ENCODE results near the gene PCGF5.

PCGF5 gene

DNA sequence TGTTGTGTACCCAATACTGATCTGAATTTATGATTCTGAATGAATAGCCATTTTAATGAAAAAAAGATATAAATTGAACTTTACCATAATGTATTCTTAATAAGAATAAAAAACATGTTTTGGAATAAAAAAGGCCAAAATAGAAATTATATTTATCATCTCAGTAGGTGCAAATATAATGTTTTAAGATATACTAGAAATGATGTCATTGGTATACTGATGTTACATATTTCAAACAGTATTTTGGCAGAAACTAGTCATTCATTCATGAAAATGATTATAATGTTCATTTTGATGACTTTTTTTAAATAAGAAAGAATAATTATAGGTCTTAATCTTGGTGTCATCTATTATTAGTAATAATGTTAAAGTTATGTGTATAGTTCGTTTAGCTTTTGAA is 9.2 kb downstream of the PCGF5 start:
- TF ChIP-seq, protein P1, sequence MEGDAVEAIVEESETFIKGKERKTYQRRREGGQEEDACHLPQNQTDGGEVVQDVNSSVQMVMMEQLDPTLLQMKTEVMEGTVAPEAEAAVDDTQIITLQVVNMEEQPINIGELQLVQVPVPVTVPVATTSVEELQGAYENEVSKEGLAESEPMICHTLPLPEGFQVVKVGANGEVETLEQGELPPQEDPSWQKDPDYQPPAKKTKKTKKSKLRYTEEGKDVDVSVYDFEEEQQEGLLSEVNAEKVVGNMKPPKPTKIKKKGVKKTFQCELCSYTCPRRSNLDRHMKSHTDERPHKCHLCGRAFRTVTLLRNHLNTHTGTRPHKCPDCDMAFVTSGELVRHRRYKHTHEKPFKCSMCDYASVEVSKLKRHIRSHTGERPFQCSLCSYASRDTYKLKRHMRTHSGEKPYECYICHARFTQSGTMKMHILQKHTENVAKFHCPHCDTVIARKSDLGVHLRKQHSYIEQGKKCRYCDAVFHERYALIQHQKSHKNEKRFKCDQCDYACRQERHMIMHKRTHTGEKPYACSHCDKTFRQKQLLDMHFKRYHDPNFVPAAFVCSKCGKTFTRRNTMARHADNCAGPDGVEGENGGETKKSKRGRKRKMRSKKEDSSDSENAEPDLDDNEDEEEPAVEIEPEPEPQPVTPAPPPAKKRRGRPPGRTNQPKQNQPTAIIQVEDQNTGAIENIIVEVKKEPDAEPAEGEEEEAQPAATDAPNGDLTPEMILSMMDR (IDR thresholded peaks at IDR 0.05; ENCODE audit: low read depth, low read length, poor library complexity, severe bottlenecking): no peak
- no peak for TF ChIP-seq EZH2phosphoT487 (IDR thresholded peaks at IDR 0.05; ENCODE audit: borderline replicate concordance, low read length)
- no peak overlapping the region for H3K4me3 ChIP-seq (ENCODE audit: low read length)
- no peaks in the 10 kb centered on the region for H4K20me1 ChIP-seq (ENCODE audit: control insufficient read depth, insufficient read depth, low read depth, low read length)
- H3K4me2 ChIP-seq (ENCODE audit: low read length): no peak overlapping the region
- H3K9me2 ChIP-seq (replicated peaks; ENCODE audit: control insufficient read depth, low read length): peaks cover 3% of the 10 kb centered on the region; the same call in 1 of the 2 replicates
- H3F3A ChIP-seq (ENCODE audit: control insufficient read depth, insufficient read depth): no peaks in the 10 kb centered on the region
- H3K27ac ChIP-seq (ENCODE audit: low read depth, low read length): no peak overlapping the region
- H3K27me3 ChIP-seq (ENCODE audit: control insufficient read depth, low read length): no peaks in the 10 kb centered on the region
- H3K36me3 ChIP-seq (ENCODE audit: control insufficient read depth, low read length): peaks cover 14% of the 10 kb centered on the region
- H3K79me2 ChIP-seq (ENCODE audit: control insufficient read depth, low read length): peaks cover 5% of the 10 kb centered on the region
- no peaks in the 10 kb centered on the region for H3K9me3 ChIP-seq (ENCODE audit: control insufficient read depth, insufficient read depth, low read length)
- no peaks in the 10 kb centered on the region for H3K4me1 ChIP-seq (ENCODE audit: control insufficient read depth, low read length)

DNA sequence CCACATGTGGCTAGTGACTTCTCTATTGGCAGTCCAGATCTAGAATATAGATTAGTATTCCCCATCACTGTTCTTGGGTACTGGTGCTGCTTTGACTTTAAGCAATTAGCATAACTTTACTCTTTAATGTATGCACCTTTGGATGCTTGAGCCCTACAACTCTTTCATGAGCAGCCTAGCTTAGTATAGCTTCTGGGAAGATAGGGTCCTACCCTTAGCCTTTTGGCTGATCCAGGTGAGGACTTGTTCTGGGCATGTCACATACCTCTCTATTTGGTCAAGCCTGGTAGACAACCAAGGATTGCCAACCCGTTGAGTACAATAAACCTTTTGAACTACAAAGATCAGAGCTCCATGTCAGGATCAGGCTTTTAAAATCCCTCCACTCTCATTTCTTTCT is 17.7 kb downstream of the PCGF5 start:
- Histone ChIP-seq H3K36me3 (ENCODE audit: control insufficient read depth, low read length) (0 out of 2 replicates have a peak, but pooled peaks cover 3% of the 10 kb centered on the region), H3F3A (ENCODE audit: control insufficient read depth, insufficient read depth) (no peaks in the 10 kb centered on the region), H3K4me2 (ENCODE audit: low read length) (no peak overlapping the region), H3K4me3 (ENCODE audit: low read length) (no peak overlapping the region), H3K9me2 (replicated peaks; ENCODE audit: control insufficient read depth, low read length) (no peaks in the 10 kb centered on the region), H3K4me1 (ENCODE audit: control insufficient read depth, low read length) (no peaks in the 10 kb centered on the region), H3K27me3 (ENCODE audit: control insufficient read depth, low read length) (no peaks in the 10 kb centered on the region), H3K9me3 (ENCODE audit: control insufficient read depth, insufficient read depth, low read length) (no peaks in the 10 kb centered on the region), H3K79me2 (ENCODE audit: control insufficient read depth, low read length) (peaks cover 4% of the 10 kb centered on the region; the same call in 1 of the 2 replicates), H4K20me1 (ENCODE audit: control insufficient read depth, insufficient read depth, low read depth, low read length) (no peaks in the 10 kb centered on the region), H3K27ac (ENCODE audit: low read depth, low read length) (no peak overlapping the region)
- TF ChIP-seq, protein P1 (IDR thresholded peaks at IDR 0.05; ENCODE audit: low read depth, low read length, poor library complexity, severe bottlenecking): no peak
- no peak for TF ChIP-seq EZH2phosphoT487 (IDR thresholded peaks at IDR 0.05; ENCODE audit: borderline replicate concordance, low read length)

DNA sequence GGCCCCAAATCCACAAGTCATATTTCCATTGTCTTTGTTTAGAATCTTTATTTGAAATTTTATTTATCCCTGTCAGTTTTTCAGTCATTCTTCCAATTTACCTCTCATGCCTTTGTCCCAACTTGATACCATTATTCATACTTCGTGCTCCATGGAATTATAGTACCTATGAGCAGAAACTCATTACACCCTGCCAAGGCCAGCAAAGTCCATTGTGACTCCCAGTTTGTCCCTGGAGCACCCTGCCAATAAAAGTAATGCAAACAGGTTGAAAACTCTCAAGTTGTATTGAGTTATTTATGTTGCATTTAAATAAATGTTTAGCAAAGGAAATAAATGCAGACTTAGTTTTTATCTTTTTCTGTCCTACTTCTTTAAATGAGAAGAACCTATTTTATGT is 19.3 kb downstream of the PCGF5 start:
- no peaks in the 10 kb centered on the region for H3K4me1 ChIP-seq (ENCODE audit: control insufficient read depth, low read length)
- H4K20me1 ChIP-seq (ENCODE audit: control insufficient read depth, insufficient read depth, low read depth, low read length): no peaks in the 10 kb centered on the region
- no peak overlapping the region for H3K4me2 ChIP-seq (ENCODE audit: low read length)
- no peak for TF ChIP-seq EZH2phosphoT487 (IDR thresholded peaks at IDR 0.05; ENCODE audit: borderline replicate concordance, low read length)
- TF ChIP-seq, protein P1 (IDR thresholded peaks at IDR 0.05; ENCODE audit: low read depth, low read length, poor library complexity, severe bottlenecking): no peak
- H3K9me2 ChIP-seq (replicated peaks; ENCODE audit: control insufficient read depth, low read length): no peaks in the 10 kb centered on the region
- H3K36me3 ChIP-seq (ENCODE audit: control insufficient read depth, low read length): no peaks in the 10 kb centered on the region
- H3K27ac ChIP-seq (ENCODE audit: low read depth, low read length): no peak overlapping the region
- H3K9me3 ChIP-seq (ENCODE audit: control insufficient read depth, insufficient read depth, low read length): no peaks in the 10 kb centered on the region
- no peaks in the 10 kb centered on the region for H3F3A ChIP-seq (ENCODE audit: control insufficient read depth, insufficient read depth)
- no peak overlapping the region for H3K4me3 ChIP-seq (ENCODE audit: low read length)
- no peaks in the 10 kb centered on the region for H3K27me3 ChIP-seq (ENCODE audit: control insufficient read depth, low read length)
- H3K79me2 ChIP-seq (ENCODE audit: control insufficient read depth, low read length): no peaks in the 10 kb centered on the region

All from DOHH2 (cell line).